ENCODE measurements around the gene IL20. TPM values are rescaled to one million over a fixed set of nuclear protein-coding genes. Genes with fewer than 3 reads are reported as not detected.

Gene IL20
- total and polyA plus RNA-seq, 4 donors: 0.11 to 0.12 TPM; not detected in 2

- Histone ChIP-seq H3K4me3 (peak overlapping the region; percentile 27), H3K9ac (ENCODE audit: insufficient read depth in 1 of 2, low read length in 2 of 2) (no peak overlapping the region), H3K9me3 (ENCODE audit: control insufficient read depth in 4 of 4, insufficient read depth in 3 of 4, low read length in 3 of 4) (no peaks in the 10 kb centered on the region), H3K4me1 (ENCODE audit: control insufficient read depth in 5 of 5, insufficient read depth in 5 of 5, low read length in 5 of 5) (peaks cover 0 to 9% (median 4%) of the 10 kb centered on the region in 5 donors), H3K27me3 (ENCODE audit: control insufficient read depth in 3 of 3, insufficient read depth in 3 of 3, low read length in 2 of 3) (peaks cover 0 to 23% (median 11%) of the 10 kb centered on the region in 3 donors), H3K36me3 (ENCODE audit: control insufficient read depth in 4 of 4, insufficient read depth in 4 of 4, low read length in 4 of 4) (no peaks in the 10 kb centered on the region), H3K27ac (ENCODE audit: low read depth in 1 of 2, low read length in 1 of 2) (peak overlapping the region in 1 of 2 donors; percentile 57)
- ATAC-seq (ENCODE audit: insufficient read depth, low FRiP score): peak; percentile 5
- WGBS, 2 donors: 25 to 32% methylated on average over 14 of the region's 14 CpGs
- DNase-seq: no peak
- no peak for TF ChIP-seq CTCF (IDR thresholded peaks at IDR 0.05; ENCODE audit: control extremely low read depth, extremely low read depth)
Measured at GRCh38 chr1:206909883-206910318, 44.5 kb downstream of the IL20 start.

GRCh38 chr1:206911064-206911663 is 45.7 kb downstream of the IL20 start:
- DNase-seq: peak in 2 of 3 donors; percentile 58 to 66
- 0% methylated on average over 1 of the region's 1 CpG for WGBS, 2 donors
- Histone ChIP-seq H3K27ac (ENCODE audit: low read depth in 1 of 2, low read length in 1 of 2) (no peak overlapping the region), H3K9me3 (ENCODE audit: control insufficient read depth in 4 of 4, insufficient read depth in 3 of 4, low read length in 3 of 4) (no peaks in the 10 kb centered on the region), H3K27me3 (ENCODE audit: control insufficient read depth in 3 of 3, insufficient read depth in 3 of 3, low read length in 2 of 3) (peaks cover 0 to 23% (median 11%) of the 10 kb centered on the region in 3 donors), H3K4me1 (ENCODE audit: control insufficient read depth in 5 of 5, insufficient read depth in 5 of 5, low read length in 5 of 5) (peaks cover 0 to 9% (median 4%) of the 10 kb centered on the region in 5 donors), H3K9ac (ENCODE audit: insufficient read depth in 1 of 2, low read length in 2 of 2) (no peak overlapping the region), H3K36me3 (ENCODE audit: control insufficient read depth in 4 of 4, insufficient read depth in 4 of 4, low read length in 4 of 4) (no peaks in the 10 kb centered on the region), H3K4me3 (no peak overlapping the region)
- no peak for ATAC-seq (ENCODE audit: insufficient read depth, low FRiP score)
- peak; percentile 56 for TF ChIP-seq CTCF (IDR thresholded peaks at IDR 0.05; ENCODE audit: control extremely low read depth, extremely low read depth)

- Histone ChIP-seq H3K9me3 (ENCODE audit: control insufficient read depth in 4 of 4, insufficient read depth in 3 of 4, low read length in 3 of 4) (no peaks in the 10 kb centered on the region), H3K27me3 (ENCODE audit: control insufficient read depth in 3 of 3, insufficient read depth in 3 of 3, low read length in 2 of 3) (peaks cover 0 to 23% (median 11%) of the 10 kb centered on the region in 3 donors), H3K36me3 (ENCODE audit: control insufficient read depth in 4 of 4, insufficient read depth in 4 of 4, low read length in 4 of 4) (no peaks in the 10 kb centered on the region), H3K4me3 (no peak overlapping the region), H3K27ac (ENCODE audit: low read depth in 1 of 2, low read length in 1 of 2) (no peak overlapping the region), H3K9ac (ENCODE audit: insufficient read depth in 1 of 2, low read length in 2 of 2) (no peak overlapping the region), H3K4me1 (ENCODE audit: control insufficient read depth in 5 of 5, insufficient read depth in 5 of 5, low read length in 5 of 5) (peaks cover 0 to 6% (median 4%) of the 10 kb centered on the region in 5 donors)
- WGBS, 2 donors: 25 to 32% methylated on average over 7 of the region's 7 CpGs
- TF ChIP-seq CTCF (IDR thresholded peaks at IDR 0.05; ENCODE audit: control extremely low read depth, extremely low read depth): peak; percentile 92
- no peak for ATAC-seq (ENCODE audit: insufficient read depth, low FRiP score)
- peak; percentile 73 to 87 (median 84) for DNase-seq
Measured at GRCh38 chr1:206912445-206913095, 47.1 kb downstream of the IL20 start.

Data from lung (tissue), 12 donors.